Right renal cortex interstitium (tissue), 3 donors: Measurements from ENCODE around the gene CAMK1. TPM values are rescaled to one million over a fixed set of nuclear protein-coding genes. Genes with fewer than 3 reads are reported as not detected.

Experiments
- DNase-seq, 3 donors: peaks; one replicate each; pipeline ENCODE4 v3.0.0-alpha.2; 2013; ENCODE audit warnings: low read depth in 3 of 3, low spot score in 2 of 3
- polyA plus RNA-seq, 3 donors: library from polyadenylated mRNA; unstranded; fragments of 120-200 nt; gene quantifications; one replicate each; pipeline ENCODE4 v1.2.1, GENCODE V29; 2013; ENCODE audit not compliant: insufficient read length in 3 of 3

Gene CAMK1
- polyA plus RNA-seq, 3 donors, result 18.6 to 20.8 (median 20.4) TPM

GRCh38 chr3:9715136-9715535 lies 54.6 kb downstream of the CAMK1 start:
- no peak for DNase-seq

- DNase-seq, result no peak
Observed at GRCh38 chr3:9713142-9713541, 56.6 kb downstream of the CAMK1 start.

- no peak for DNase-seq
Observed at GRCh38 chr3:9712415-9712814, 57.3 kb downstream of the CAMK1 start.

- no peak for DNase-seq
Observed at GRCh38 chr3:9710174-9710739, 59.5 kb downstream of the CAMK1 start.

Other genes with a start within 250 kb of the CAMK1 start
- gene LHFPL4, start 216.1 kb downstream of the CAMK1 start, polyA plus RNA-seq, result under 1 TPM in 2 of 3 donors, not detected in 1; 0.03 TPM
- 10 to 100 TPM; 33.2 to 34.9 (median 34.2) TPM for gene MTMR14, start 120.4 kb downstream of the CAMK1 start, polyA plus RNA-seq
- gene CPNE9, start 66.1 kb downstream of the CAMK1 start, polyA plus RNA-seq, result under 1 TPM; 0.07 to 0.14 (median 0.10) TPM
- gene BRPF1, start 38.2 kb downstream of the CAMK1 start, polyA plus RNA-seq, result 10 to 100 TPM; 18.2 to 20.7 (median 19.1) TPM
- gene OGG1, start 20.0 kb downstream of the CAMK1 start, polyA plus RNA-seq, result 10 to 100 TPM; 44.4 to 56.8 (median 50.9) TPM
- 10 to 100 TPM; 56.7 to 61.5 (median 60.5) TPM for gene TADA3, start 22.5 kb upstream of the CAMK1 start, polyA plus RNA-seq
- gene ARPC4, start 23.1 kb upstream of the CAMK1 start, polyA plus RNA-seq, result 100 to 1,000 TPM; 146 to 156 (median 154) TPM
- 10 to 100 TPM; 29.7 to 34.0 (median 30.4) TPM for gene TTLL3, start 40.3 kb upstream of the CAMK1 start, polyA plus RNA-seq
- gene RPUSD3, start 74.1 kb upstream of the CAMK1 start, polyA plus RNA-seq, result 10 to 100 TPM; 29.8 to 35.4 (median 30.2) TPM
- under 1 TPM in 1 of 3 donors, not detected in 2; 0.14 TPM for gene CIDEC, start 110.3 kb upstream of the CAMK1 start, polyA plus RNA-seq
- 10 to 100 TPM; 48.1 to 56.8 (median 53.2) TPM for gene JAGN1, start 120.7 kb upstream of the CAMK1 start, polyA plus RNA-seq
- 10 to 100 TPM; 11.5 to 12.7 (median 11.5) TPM for gene IL17RE, start 132.9 kb upstream of the CAMK1 start, polyA plus RNA-seq
- gene IL17RC, start 147.2 kb upstream of the CAMK1 start, polyA plus RNA-seq, result 10 to 100 TPM; 30.7 to 35.9 (median 32.6) TPM
- 10 to 100 TPM; 50.1 to 52.4 (median 52.1) TPM for gene CRELD1, start 163.9 kb upstream of the CAMK1 start, polyA plus RNA-seq
- gene PRRT3, start 182.5 kb upstream of the CAMK1 start, polyA plus RNA-seq, result 1 to 10 TPM; 2.8 to 3.5 (median 3.0) TPM
- gene EMC3, start 216.9 kb upstream of the CAMK1 start, polyA plus RNA-seq, result 100 to 1,000 TPM; 101 to 108 (median 106) TPM